HCEC 1CT (cell line): ENCODE measurements around the gene ORC1.
"Not testable (repeated sequence)": the region's sequence is repeated elsewhere in the genome, so short reads cannot be mapped to it uniquely, and the experiment has no call there.

ENCODE experiments used
- DNase-seq: peaks from one replicate; pipeline ENCODE4 v3.0.0-alpha.2; 2017

The ORC1 gene

DNA sequence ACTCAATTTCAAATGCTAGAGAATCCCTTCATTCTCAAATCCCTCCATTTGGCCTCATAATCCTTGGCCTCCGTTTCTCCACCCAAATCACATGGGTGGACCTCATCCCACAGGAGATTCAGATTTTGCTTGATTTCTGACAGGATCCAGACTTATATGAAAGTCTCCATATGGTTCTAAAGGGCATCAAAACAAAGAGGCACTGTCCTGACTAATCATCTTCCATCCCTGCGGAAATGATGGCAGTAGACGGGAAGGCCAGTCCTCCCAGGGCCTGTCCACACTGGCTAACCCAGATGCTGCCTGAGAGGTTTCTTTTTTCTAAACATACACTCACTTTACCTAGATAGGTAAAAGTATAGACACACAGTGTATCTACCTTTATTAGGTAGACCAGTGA is 18.8 kb downstream of the ORC1 start:
- DNase-seq, result no peak

DNA sequence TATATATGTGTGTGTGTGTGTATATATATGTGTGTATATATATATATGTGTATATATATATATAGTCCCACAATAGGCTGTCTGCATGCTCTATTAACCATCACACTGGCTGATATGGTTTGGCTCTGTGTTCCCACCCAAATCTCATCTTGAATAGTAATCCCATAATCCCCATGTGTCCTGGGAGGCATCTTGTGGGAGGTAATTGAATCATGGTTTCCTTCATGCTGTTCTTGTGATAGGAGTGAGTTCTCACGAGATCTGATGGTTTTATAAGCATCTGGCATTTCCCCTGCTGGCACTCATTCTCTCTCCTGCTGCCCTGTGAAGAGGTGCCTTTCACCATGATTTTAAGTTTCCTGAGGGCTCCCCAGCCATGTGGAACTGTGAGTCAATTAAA is 34.4 kb downstream of the ORC1 start:
- DNase-seq, result not testable (repeated sequence)

DNA sequence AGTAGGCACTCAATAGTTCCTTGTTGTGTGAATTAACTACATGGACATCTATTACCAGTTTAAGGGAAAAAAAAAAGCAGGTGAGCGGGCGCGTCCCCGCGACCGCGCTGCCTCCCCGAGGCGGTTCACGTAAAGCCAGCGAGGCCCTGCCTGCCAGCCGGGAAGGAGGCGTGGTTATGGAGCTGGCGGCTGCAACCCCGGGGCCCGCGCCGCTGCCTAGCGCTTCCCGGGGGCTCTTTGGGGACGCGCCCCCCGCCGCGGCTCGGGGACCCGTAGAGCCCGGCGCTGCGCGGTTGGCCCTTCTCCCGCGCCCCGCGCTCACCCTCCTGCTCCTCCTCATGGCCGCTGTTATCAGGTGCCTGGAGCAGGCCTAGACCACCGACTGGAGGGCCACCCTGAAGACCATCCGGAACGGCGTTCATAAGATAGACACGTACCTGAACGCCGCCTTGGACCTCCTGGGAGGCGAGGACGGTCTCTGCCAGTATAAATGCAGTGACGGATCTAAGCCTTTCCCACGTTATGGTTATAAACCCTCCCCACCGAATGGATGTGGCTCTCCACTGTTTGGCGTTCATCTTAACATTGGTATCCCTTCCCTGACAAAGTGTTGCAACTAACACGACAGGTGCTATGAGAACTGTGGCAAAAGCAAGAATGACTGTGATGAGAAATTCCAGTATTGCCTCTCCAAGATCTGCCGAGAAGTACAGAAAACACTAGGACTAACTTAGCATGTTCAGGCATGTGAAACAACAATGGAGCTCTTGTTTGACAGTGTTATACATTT is 35.6 kb downstream of the ORC1 start:
- peak; percentile 33 for DNase-seq

DNA sequence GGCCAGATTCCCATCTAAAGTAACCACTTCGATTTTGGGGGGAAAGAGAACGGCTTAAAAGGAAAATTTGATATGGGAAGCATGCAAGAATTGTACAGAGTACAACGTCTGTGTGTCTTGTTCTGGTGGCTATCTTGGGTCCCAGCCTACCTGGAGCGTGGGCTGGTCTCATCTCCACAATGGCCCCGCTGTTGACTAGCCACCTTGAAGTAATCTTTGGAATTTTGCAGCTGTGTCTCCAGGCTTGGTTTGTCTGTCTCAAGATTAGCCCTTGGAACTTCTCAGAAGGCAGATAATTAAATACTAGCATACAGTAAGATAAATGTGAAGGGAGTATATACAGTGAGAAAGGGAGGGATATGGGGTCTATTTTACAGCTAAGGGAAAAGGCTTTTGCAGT is 37.0 kb downstream of the ORC1 start:
- no peak for DNase-seq

DNA sequence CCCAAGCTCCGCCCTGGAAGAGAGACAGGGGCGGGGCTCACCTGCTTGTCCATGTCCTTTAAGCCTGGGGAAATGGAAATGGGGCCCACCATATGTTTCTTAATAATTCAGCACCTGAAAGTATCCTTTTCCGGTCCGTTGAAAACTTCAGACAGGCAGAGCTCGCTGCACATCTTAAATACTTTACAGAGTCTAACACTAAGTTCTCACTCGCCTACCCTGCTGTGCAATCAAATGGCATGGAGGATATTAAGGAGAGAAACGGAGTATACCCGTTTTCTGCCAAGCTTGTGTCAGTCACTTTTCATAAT is 37.8 kb downstream of the ORC1 start:
- no peak for DNase-seq

DNA sequence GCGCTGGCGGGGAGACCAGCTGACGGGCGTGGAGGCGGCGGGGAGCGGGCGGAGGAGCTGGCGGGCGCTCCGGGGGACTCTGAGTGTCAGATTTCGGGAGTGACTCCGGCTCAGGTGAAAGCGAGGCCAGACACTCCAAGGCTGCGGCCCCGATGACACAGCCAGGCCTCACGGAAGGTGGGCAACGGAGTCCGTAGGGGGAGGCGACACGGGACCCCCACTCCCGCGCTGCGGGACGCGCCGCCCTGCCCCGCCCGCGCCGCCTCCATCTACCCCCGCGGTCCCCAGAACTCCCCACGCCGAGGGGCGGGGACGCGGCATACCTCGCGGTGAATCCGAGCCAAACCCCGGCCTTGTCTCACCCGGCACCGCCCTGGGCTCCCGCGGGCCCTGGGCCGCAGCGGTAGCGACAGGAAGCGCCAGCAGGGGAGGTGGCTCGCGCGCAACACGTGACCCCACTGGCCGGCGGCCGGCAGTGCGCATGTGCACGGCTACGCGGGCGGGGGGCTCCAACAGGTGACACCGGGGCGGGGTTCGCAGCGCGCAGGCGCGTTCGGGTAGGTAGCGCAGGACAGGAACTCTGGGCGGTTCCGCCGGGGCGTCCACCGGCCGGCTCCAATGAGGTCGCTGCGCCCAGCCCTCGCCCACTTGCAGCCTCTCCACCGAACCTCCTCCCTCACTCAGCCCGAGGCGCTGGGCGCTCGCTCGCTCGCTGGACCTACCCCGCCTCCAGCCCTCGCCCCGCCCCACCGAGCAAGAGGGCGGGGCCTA is 38.3 kb downstream of the ORC1 start, which contains the start of gene CC2D1B:
Gene CC2D1B, minus strand, starts transcription at position 460 of the 771 bp plus-strand sequence. CDS start 1,585 bp downstream, outside the sequence.
- DNase-seq, result peak; percentile 95

DNA sequence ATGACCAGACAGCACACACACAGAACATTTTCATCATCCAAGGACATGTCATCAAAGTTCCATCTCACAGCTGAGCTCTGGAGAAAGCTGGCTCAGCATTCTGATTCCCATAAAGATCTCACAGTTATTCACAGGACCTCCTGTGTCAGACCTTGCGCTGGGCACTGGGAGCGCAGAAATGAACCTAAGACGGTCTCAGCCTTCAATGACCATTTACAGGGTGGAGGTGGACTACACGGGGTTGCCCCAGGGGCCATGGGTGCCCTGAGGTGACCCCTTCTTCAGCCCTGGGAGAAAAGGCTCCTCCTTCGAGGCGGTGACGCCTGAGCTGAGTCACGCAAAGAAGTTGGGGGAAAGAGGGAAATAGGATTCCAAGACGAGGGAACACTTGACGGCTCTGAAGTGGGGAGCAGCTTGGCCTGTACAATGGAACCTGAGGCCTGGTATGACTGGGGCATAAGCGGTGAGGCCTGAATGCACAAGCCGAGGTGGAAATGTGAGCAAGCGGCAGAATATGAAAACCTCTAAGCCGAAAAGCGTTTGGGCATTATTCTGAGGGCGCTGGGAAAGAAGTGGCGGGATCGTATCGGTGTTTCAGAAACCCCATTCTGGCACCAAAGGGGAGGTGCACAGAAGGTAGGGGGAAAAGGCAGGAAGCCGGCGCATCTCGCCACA is 39.0 kb downstream of the ORC1 start:
- peak; percentile 77 for DNase-seq

DNA sequence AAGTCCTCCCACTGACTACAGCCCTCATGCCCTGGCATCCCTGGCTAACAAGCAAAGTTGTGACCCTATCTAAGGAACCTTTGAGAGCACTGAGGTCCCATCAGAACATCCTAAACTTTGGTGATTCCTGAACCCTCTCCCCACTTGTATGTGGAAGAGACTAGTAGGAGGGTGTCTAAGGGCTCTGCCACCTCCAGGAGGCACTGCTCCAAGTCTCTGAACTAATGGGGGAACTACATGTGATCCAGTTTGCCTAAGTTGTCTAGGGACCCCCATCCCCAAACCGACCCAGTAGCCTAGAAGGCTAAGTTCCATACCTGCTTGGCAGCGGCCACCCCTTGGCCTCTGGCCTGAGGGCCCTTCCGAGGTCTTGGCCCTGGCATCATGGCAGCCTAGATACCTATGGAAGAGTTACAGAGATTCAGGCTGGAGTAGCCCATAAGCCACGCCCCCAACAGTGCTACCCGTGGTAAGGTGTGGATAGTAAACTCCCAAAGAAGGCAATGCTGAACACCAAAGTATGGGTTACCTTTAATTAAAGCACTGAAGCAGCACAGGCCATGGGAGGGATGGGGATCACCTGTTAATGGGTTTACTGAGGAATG is 39.9 kb downstream of the ORC1 start:
- no peak for DNase-seq

DNA sequence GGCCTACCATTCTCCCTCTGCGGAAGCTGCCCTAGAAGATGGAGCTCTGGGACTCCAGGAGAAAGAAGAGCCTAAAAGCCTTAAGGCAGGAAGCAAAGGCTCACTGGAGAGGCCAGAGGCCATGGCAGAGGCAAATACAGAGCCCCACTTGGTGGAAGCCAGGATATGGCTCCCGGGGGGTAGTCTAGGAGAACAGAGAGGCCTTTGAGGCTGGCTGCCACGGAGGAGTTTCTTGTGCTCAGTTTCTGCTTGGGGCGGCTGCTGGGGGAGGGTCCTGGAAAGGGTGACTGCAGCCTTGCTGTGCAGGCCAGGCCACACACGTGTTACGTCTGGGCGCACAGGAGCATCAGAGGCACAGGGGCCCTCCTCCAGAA is 43.6 kb downstream of the ORC1 start:
- no peak for DNase-seq

DNA sequence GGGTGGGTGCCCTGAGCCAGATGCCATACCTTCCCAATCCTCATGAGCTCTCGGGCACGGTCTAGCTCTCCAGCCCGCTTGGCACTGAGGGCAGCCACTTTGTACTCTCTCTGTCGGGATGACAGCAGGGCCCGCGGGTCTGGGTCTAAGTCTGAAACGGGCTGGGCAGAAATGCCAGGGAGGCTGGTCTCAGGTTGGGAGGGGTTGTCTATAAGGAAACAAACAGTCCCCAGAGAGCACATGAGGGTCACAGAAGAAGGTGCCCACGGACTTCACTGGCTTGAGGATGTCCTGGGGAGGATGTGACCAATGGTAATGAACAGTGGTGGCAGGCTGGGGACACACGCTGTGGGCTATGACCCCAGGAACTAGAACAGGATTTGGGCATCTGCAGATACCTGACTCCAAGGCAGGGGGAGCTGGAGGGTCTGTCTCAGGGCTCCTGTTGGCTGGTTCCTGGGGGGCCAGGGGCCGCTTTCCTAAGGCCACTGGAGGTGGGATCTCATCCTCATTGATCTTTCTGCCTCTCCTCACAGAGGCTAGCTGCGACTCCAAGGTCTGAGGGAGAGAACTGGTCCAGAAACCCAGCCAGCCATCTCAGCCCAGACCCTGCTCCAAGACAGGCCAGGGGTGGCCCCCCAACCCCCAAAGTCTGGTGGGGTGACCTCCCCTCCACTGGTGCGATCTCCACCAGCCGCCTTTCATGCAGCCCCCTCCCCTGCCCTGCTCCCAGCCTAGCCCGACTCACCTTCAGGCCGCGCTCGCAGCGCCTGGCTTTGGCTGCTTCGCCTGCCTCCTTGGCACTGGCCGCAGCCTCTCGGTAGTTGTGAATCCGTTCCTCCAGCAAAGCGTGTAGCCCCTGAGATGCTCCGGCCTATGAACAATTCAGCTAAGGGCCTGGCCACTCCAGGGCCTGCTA is 44.3 kb downstream of the ORC1 start:
- DNase-seq, result no peak

DNA sequence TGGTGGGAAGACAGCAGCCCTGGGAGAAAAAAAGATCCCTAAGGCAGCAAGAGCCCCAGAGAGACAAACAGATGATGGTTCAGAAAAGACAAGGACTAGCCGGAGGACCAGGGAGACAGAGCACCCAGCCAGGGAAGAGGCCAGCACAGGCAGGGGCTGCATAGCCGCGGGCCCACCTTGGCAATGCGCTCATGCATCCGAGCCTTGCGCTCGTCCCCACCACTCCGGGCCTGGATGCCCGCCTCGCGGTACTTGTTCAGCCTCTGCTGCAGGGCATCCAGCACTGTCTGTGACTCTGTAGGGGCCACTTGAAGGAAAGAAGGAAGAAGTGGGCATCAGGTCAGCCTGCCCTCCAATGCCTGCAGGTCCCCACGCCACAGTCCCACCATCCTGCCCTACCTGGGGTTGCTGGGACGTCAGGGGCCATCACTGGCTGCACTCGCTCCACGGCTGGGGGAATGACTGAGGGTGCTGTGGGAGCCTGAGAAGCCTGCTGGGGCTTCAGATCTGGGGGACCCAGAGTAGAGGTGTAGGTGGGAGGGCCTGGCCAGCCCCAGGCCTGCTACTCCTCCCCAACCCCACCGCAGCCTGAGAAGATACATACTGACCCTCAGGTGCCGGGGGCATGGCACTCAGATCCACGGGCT is 45.2 kb downstream of the ORC1 start:
- no peak for DNase-seq

DNA sequence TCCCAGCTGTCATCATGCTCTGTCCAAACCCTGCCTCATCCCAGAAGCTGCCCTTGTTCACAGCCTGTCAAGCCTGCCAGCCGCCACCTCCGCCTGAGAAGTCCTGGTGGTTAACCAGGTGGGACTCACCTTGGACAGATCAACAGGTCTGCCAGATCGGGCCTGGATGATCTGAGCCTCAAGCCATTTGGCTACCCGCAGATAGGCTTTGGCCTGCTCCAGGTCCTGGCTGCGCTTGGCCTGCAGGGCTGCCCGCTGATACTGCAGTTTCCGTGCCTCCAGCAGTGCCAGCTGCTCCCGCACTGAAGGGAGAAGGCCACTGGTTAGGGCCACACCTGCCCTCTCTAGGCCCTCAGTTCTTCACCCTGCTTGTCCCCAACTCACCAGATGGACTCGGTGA is 46.8 kb downstream of the ORC1 start:
- DNase-seq, result no peak

DNA sequence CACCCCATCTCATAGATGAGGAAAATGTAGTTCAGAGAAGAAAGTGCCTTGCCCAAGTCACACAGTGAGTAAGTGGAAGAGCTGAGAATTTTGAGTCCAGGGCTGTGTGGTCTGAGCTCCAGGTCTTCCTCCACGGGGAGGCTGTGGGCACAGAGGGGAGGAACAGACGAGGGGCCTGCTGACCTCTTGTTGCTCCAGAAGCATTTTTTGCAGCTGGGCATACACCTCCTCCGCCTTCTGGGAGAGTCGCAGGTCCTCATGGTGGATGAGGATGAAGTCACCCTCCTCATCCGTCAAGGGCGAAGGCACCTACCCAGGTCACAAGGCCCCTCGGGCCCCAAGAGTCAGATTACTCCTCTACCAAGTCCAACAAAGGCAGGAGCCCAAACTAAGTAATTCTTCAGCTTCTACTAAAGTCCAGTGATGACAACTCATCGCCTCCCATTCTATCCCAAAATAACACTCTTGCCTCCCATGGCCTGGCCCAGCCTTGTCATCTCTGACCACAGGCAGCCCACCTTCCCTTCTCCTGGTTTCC is 47.3 kb downstream of the ORC1 start:
- DNase-seq, result no peak

DNA sequence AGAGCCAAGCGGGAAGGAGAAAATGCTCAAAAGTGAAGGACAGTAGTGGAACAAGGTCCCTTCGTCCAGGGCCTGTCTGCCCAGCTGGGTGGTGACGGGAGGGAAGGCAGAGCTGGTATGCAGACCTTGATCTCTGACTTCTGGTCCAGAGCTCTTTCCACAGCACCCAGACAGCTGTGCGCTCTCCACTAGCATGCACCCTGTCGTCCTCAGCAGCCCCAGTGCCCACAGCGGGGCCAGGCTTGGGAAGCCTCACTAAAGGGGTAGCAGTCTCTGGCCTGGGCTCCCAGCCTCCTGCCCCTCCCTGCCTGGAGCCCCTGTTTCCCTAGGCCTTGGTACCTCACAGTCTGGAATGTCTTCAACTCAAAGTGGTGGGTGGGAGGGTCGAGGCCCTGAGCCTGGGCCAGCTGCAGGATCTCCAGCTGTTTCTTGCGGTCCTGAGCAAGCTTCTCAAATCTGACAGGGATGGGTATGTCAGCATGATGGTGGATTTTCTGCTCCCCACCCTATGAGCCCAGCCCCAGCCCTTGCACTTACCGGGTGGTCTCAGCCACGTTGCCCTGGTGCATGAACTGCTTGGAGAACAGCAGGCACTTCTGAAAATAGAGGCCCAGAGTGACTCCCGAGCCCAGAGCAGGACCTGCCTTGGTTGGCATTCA is 48.2 kb downstream of the ORC1 start:
- no peak for DNase-seq

DNA sequence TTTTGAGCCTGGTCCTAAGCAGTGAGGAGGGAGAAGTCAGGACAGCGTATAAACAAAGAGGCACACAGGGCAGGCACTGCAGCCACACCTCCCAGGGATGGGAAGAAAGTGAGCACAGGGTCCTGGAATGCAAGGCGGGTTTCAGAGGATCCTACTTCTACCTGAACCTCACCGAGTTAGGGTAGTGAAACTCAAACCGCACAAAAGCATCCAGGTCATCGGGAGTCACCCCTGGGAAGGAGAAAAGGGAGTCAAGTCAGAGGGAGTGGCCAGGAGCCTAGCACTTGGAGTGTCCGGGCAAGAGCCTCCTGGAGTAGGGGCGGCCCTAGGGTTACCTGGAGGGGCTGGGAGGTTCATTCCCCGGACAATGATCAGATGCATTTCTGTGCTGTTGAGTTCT is 48.8 kb downstream of the ORC1 start:
- DNase-seq, result no peak

DNA sequence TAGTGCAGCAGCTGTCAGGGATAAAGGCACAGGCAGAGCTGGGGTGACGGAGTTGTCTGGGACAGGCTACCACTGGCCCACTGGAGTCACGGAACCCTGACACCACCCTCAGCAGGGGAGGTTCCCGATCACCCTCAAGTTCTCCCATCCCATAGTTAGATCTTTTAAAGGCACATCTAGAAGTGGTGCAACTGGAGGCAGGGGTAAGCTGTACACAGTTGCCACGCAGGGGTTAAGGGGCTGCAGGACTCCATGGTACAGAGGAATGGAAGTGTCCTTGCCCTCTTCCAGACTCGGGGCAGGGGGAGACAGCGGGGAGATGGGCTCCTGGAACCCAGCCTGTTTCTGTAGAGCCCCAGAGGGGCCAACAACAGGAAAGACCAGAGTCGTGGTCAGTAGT is 51.5 kb downstream of the ORC1 start:
- DNase-seq, result no peak

DNA sequence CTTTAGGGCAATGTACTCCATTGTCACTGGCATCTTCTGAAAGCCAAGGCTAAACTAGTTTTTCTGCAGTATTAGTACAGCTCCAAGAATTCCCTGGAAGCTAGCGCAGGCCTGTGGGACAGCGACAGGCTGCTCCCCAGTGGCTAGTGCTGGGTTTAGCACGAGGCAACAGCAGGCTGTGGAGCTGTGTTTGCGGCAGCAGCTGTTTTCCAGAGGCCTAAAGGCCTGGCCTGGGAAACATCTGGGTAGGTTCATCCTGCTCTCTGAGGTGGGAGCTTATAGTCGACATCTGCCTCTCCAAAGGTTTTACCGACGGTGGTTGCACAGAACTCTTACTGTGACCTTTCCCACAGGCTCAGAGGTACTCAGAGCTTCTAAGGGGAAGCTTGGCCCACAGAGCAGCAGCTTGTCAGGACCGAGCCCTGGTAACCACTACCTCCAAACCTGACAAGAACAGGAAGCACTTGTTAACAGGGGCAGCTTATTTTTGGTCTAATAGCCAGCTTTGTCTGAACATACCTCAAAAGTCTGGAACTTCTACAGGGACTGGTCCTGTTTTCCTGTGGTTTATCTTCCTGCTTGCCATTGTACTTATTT is 55.4 kb downstream of the ORC1 start:
- DNase-seq, result peak; percentile 13

DNA sequence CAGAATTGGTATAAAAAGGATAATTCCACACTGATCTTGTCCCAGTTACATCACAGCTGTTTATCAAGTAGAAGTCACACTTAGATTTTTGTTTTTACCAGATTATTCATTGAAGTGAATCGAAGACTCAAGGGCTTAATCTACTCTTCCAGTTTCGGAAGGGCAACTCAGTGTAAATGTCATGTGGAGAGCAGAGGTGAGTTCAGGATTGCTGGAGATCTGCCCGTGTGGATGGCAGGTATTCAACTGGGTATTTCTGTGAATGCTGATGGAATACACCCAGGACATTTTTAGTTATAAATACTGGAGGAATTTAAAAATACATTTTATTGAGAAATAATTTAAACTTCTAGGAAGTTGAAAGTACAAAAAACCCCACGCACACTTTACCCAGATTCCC is 57.6 kb downstream of the ORC1 start:
- no peak for DNase-seq

DNA sequence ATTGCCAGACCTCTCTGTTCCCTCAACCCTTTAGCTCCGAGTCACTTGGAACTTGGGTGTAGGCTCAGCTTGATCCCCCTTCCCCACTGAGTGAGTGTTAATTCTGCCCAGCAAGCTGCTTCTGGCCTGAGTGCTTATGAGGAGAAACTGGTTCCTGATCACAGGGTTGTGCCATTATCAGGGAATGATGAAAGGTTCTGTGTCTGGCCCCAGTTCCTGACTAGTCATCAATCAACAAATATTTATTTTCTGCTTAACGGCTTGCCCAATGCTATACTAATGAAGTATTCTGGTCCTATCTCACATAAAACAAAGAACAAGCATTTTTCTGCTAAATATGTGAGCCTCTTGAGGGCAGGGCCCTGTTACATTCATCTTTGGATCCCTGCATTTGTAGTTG is 59.0 kb downstream of the ORC1 start:
- DNase-seq, result no peak

DNA sequence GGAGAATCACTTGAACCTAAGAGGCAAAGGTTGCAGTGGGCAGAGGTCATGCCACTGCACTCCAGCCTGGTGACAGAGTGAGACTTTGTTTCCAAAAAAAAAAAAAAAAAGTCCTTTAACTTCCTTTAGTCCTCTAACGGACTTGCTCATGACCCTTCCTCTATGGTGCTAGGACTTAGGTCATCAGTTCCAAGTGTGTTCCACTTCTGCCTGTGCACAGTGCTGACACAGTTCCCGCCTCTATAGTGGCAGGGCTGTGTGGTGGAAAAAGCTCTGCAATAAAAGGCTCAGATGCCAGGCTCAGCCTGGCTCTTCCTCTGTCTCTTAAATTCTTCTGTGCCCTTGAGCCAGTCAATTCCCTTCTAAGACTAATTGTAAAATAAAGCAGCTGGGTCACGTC is 60.2 kb downstream of the ORC1 start:
- no peak for DNase-seq
